Cortex of kidney (tissue), 1 donor: ENCODE measurements around the gene POLR3H.

Experiments used
- DNase-seq: peaks from one replicate; lab custom pipeline; 2025; lab: John Stamatoyannopoulos, UW

Gene POLR3H

GRCh38 chr22:41535244-41535643 is 9.0 kb downstream of the POLR3H start:
- DNase-seq, result no peak

GRCh38 chr22:41534219-41534618 is 10.1 kb downstream of the POLR3H start:
- no peak for DNase-seq

GRCh38 chr22:41532908-41533825 is 11.1 kb downstream of the POLR3H start:
- no peak for DNase-seq

- no peak for DNase-seq
Observed at GRCh38 chr22:41531715-41532477, 12.4 kb downstream of the POLR3H start.

GRCh38 chr22:41530890-41531714 is 13.2 kb downstream of the POLR3H start:
- no peak for DNase-seq

- no peak for DNase-seq
Observed at GRCh38 chr22:41528938-41529561, 15.2 kb downstream of the POLR3H start.

GRCh38 chr22:41528132-41528766 is 16.0 kb downstream of the POLR3H start:
- DNase-seq, result no peak

- DNase-seq, result no peak
Observed at GRCh38 chr22:41526830-41527799, 17.2 kb downstream of the POLR3H start.

- no peak for DNase-seq
Observed at GRCh38 chr22:41526226-41526829, 17.9 kb downstream of the POLR3H start.

GRCh38 chr22:41525450-41526225 is 18.6 kb downstream of the POLR3H start:
- no peak for DNase-seq

- DNase-seq, result no peak
Observed at GRCh38 chr22:41524809-41525449, 19.3 kb downstream of the POLR3H start.

- DNase-seq, result no peak
Observed at GRCh38 chr22:41524251-41524661, 20.0 kb downstream of the POLR3H start.

GRCh38 chr22:41523464-41524221 is 20.6 kb downstream of the POLR3H start:
- DNase-seq, result no peak

GRCh38 chr22:41522813-41523212 is 21.5 kb downstream of the POLR3H start:
- DNase-seq, result no peak

- no peak for DNase-seq
Observed at GRCh38 chr22:41521126-41521525, 23.1 kb downstream of the POLR3H start.

GRCh38 chr22:41518048-41518347 is 26.3 kb downstream of the POLR3H start:
- no peak for DNase-seq

- DNase-seq, result no peak
Observed at GRCh38 chr22:41517172-41518047, 26.9 kb downstream of the POLR3H start.
